HG03045 (cell line): ENCODE results near the gene DCAF8L2.
"Not testable (repeated sequence)": the region's sequence is repeated elsewhere in the genome, so short reads cannot be mapped to it uniquely, and the experiment has no call there.

Source experiments
- ATAC-seq: cut with Tn5 transposase; IDR thresholded peaks from one replicate; pipeline ENCODE4 v1.9.1; 2021; ENCODE audit warnings: mild to moderate bottlenecking, moderate library complexity; ENCODE audit not compliant: unreplicated experiment

The DCAF8L2 gene

GRCh38 chrX:27590044-27590443 is at the start of gene DCAF8L2:
Gene DCAF8L2, plus strand, starts transcription at chrX:27590344. Its CDS starts 156,552 bp downstream, at chrX:27746896.
- no peak for ATAC-seq

GRCh38 chrX:27541161-27541560 is 49.0 kb upstream of the DCAF8L2 start:
- ATAC-seq, result not testable (repeated sequence)

- ATAC-seq, result no peak
Observed at GRCh38 chrX:27548624-27549023, 41.5 kb upstream of the DCAF8L2 start.

GRCh38 chrX:27549688-27550087 is 40.5 kb upstream of the DCAF8L2 start:
- ATAC-seq, result no peak

GRCh38 chrX:27555514-27555913 is 34.6 kb upstream of the DCAF8L2 start:
- no peak for ATAC-seq

GRCh38 chrX:27565992-27566391 is 24.2 kb upstream of the DCAF8L2 start:
- ATAC-seq, result no peak

- ATAC-seq, result no peak
Observed at GRCh38 chrX:27571164-27571563, 19.0 kb upstream of the DCAF8L2 start.

- no peak for ATAC-seq
Observed at GRCh38 chrX:27575565-27575964, 14.6 kb upstream of the DCAF8L2 start.

GRCh38 chrX:27583976-27584375 is 6.2 kb upstream of the DCAF8L2 start:
- no peak for ATAC-seq

GRCh38 chrX:27591938-27592337 is 1.8 kb downstream of the DCAF8L2 start:
- ATAC-seq, result no peak

- ATAC-seq, result no peak
Observed at GRCh38 chrX:27597508-27597907, 7.4 kb downstream of the DCAF8L2 start.

- no peak for ATAC-seq
Observed at GRCh38 chrX:27598312-27598711, 8.2 kb downstream of the DCAF8L2 start.

GRCh38 chrX:27599928-27600327 is 9.8 kb downstream of the DCAF8L2 start:
- no peak for ATAC-seq

GRCh38 chrX:27600686-27601085 is 10.5 kb downstream of the DCAF8L2 start:
- no peak for ATAC-seq

GRCh38 chrX:27608671-27609070 is 18.5 kb downstream of the DCAF8L2 start:
- no peak for ATAC-seq

GRCh38 chrX:27619459-27619858 is 29.3 kb downstream of the DCAF8L2 start:
- ATAC-seq, result no peak

- ATAC-seq, result no peak
Observed at GRCh38 chrX:27619975-27620374, 29.8 kb downstream of the DCAF8L2 start.

GRCh38 chrX:27622883-27623282 is 32.7 kb downstream of the DCAF8L2 start:
- no peak for ATAC-seq

GRCh38 chrX:27626066-27626465 is 35.9 kb downstream of the DCAF8L2 start:
- no peak for ATAC-seq

- ATAC-seq, result no peak
Observed at GRCh38 chrX:27633328-27633727, 43.2 kb downstream of the DCAF8L2 start.

GRCh38 chrX:27656581-27656980 is 66.4 kb downstream of the DCAF8L2 start:
- no peak for ATAC-seq

- ATAC-seq, result no peak
Observed at GRCh38 chrX:27660878-27661277, 70.7 kb downstream of the DCAF8L2 start.

GRCh38 chrX:27671234-27671633 is 81.1 kb downstream of the DCAF8L2 start:
- ATAC-seq, result no peak

- no peak for ATAC-seq
Observed at GRCh38 chrX:27674491-27674890, 84.3 kb downstream of the DCAF8L2 start.
